GM18526 (cell line): ENCODE measurements around the gene NRL.

Experiments used
- POLR2A ChIP-seq: IDR thresholded peaks from 3 replicates; pipeline ENCODE4 v1.6.1; 2011; ENCODE audit not compliant: insufficient read length; ENCODE audit errors: extremely low read depth

NRL gene

GRCh38 chr14:24135834-24136683 is 21.3 kb upstream of the NRL start, which contains the start of gene PSME1:
Gene PSME1 (plus strand): TSS chr14:24136194. CDS start chr14:24136263, 69 bp downstream.
- TF ChIP-seq POLR2A: peak; percentile 53

GRCh38 chr14:24135584-24135833 is 20.8 kb upstream of the NRL start:
- no peak for TF ChIP-seq POLR2A

GRCh38 chr14:24133735-24134134 is 19.0 kb upstream of the NRL start:
- TF ChIP-seq POLR2A: no peak

- no peak for TF ChIP-seq POLR2A
Measured at GRCh38 chr14:24132976-24133375, 18.2 kb upstream of the NRL start.

- no peak for TF ChIP-seq POLR2A
Measured at GRCh38 chr14:24132061-24132685, 17.4 kb upstream of the NRL start.

GRCh38 chr14:24131549-24131966 is 16.8 kb upstream of the NRL start:
- TF ChIP-seq POLR2A: no peak

- TF ChIP-seq POLR2A: no peak
Measured at GRCh38 chr14:24130717-24131548, 16.2 kb upstream of the NRL start.

GRCh38 chr14:24130380-24130716 is 15.6 kb upstream of the NRL start, which contains the start of gene FITM1:
Gene FITM1 (plus strand): TSS chr14:24130659. CDS start chr14:24131564, 905 bp downstream.
- no peak for TF ChIP-seq POLR2A

GRCh38 chr14:24129410-24129998 is 14.8 kb upstream of the NRL start:
- TF ChIP-seq POLR2A: no peak

GRCh38 chr14:24127673-24128072 is 12.9 kb upstream of the NRL start:
- no peak for TF ChIP-seq POLR2A

- TF ChIP-seq POLR2A: no peak
Measured at GRCh38 chr14:24126939-24127338, 12.2 kb upstream of the NRL start.

GRCh38 chr14:24123424-24124417 is 9.0 kb upstream of the NRL start:
- no peak for TF ChIP-seq POLR2A

- TF ChIP-seq POLR2A: no peak
Measured at GRCh38 chr14:24122898-24123297, 8.1 kb upstream of the NRL start.

GRCh38 chr14:24122416-24122815 is 7.7 kb upstream of the NRL start:
- TF ChIP-seq POLR2A: no peak
